HepG2 (cell line): Measurements from ENCODE around the gene ABI3. TPM values are rescaled to one million over a fixed set of nuclear protein-coding genes. Genes with fewer than 3 reads are reported as not detected.

ENCODE experiments used
- CBFB ChIP-seq: sonication (generic); formaldehyde crosslinking; IDR thresholded peaks from 2 replicates; pipeline ENCODE4 v1.4.0; 2020; ENCODE audit warnings: missing genetic modification reagents
- CENPX ChIP-seq: sonication (generic); formaldehyde crosslinking; IDR thresholded peaks from 2 replicates; pipeline ENCODE4 v1.9.0; 2021; ENCODE audit warnings: mild to moderate bottlenecking, missing genetic modification reagents, moderate library complexity
- EZH2 ChIP-seq: conservative IDR thresholded peaks from 2 replicates; pipeline ENCODE4 v1.6.1; 2012; ENCODE audit warnings: mild to moderate bottlenecking, low read depth, low read length, moderate library complexity
- MEF2D ChIP-seq: sonication (generic); formaldehyde crosslinking; IDR thresholded peaks from 2 replicates; pipeline ENCODE4 v1.5.1; 2020; ENCODE audit warnings: mild to moderate bottlenecking, missing genetic modification reagents
- MYC ChIP-seq: sonication (generic); formaldehyde crosslinking; IDR thresholded peaks from 2 replicates; pipeline ENCODE4 v1.9.0; 2021; ENCODE audit warnings: missing genetic modification reagents, borderline replicate concordance
- NCOA2 ChIP-seq: sonication (generic); formaldehyde crosslinking; IDR thresholded peaks from 2 replicates; pipeline ENCODE4 v1.8.0; 2022; ENCODE audit warnings: inconsistent platforms
- NR2F6 ChIP-seq, 2 experiments: IDR thresholded peaks; 2 replicates each; pipeline ENCODE4 v1.6.1; 2016; ENCODE audit warnings: antibody characterized with exemption in 1 of 2, mild to moderate bottlenecking in 1 of 2
- PLRG1 ChIP-seq: fragments of 450-650 bp; conservative IDR thresholded peaks from 2 replicates; pipeline ENCODE4 v1.6.1; 2016
- SP140L ChIP-seq: sonication (generic); formaldehyde crosslinking; IDR thresholded peaks from 2 replicates; pipeline ENCODE4 v1.4.0; 2020; ENCODE audit warnings: missing genetic modification reagents, borderline replicate concordance
- THAP7 ChIP-seq: sonication (generic); formaldehyde crosslinking; IDR thresholded peaks from 2 replicates; pipeline ENCODE4 v1.8.1; 2023; ENCODE audit warnings: mild to moderate bottlenecking, missing genetic modification reagents
- XRCC5 ChIP-seq: fragments of 200-400 bp; formaldehyde crosslinking; optimal IDR thresholded peaks from 2 replicates; pipeline ENCODE3; 2017; ENCODE audit warnings: mild to moderate bottlenecking, low read length
- YEATS4 ChIP-seq: sonication (generic); formaldehyde crosslinking; IDR thresholded peaks from 2 replicates; pipeline ENCODE4 v1.4.0; 2020; ENCODE audit warnings: missing genetic modification reagents, borderline replicate concordance
- ZBTB26 ChIP-seq: IDR thresholded peaks from 2 replicates; pipeline ENCODE4 v1.6.1; 2016; ENCODE audit warnings: missing compliant biosample characterization, missing genetic modification reagents, borderline replicate concordance
- ZFP62 ChIP-seq: sonication (generic); formaldehyde crosslinking; IDR thresholded peaks from 2 replicates; pipeline ENCODE4 v1.4.0; 2020; ENCODE audit warnings: missing genetic modification reagents
- ZNF3 ChIP-seq: IDR thresholded peaks from 2 replicates; pipeline ENCODE4 v1.7.0; 2017; ENCODE audit warnings: inconsistent platforms
- ZNF326 ChIP-seq: sonication (generic); formaldehyde crosslinking; IDR thresholded peaks from 2 replicates; pipeline ENCODE4 v1.4.0; 2020; ENCODE audit warnings: missing genetic modification reagents, borderline replicate concordance
- ZNF329 ChIP-seq: sonication (generic); formaldehyde crosslinking; IDR thresholded peaks from 2 replicates; pipeline ENCODE4 v1.9.0; 2021; ENCODE audit warnings: low read depth, mild to moderate bottlenecking, missing genetic modification reagents
- ZNF883 ChIP-seq: sonication (generic); formaldehyde crosslinking; IDR thresholded peaks from 2 replicates; pipeline ENCODE4 v1.5.1; 2020; ENCODE audit warnings: mild to moderate bottlenecking, missing genetic modification reagents; ENCODE audit errors: not compliant biosample characterization
- polyA plus RNA-seq, 8 experiments: library from polyadenylated mRNA; depleted of rRNA in 3 of 8; stranded (reverse) in 7 of 8; unstranded in 1 of 8; fragments of >200 nt; fragmentation: Illumina TruSeq in 4 of 8; extraction: Trizol in 4 of 8; gene quantifications; 2 replicates each; pipeline versions ENCODE4 v1.2.1 to v1.2.3, GENCODE V29; 2011 to 2016; ENCODE audit warnings: low read depth in 4 of 8, missing spikeins in 1 of 8, mixed read lengths in 1 of 8; ENCODE audit not compliant: insufficient read depth in 1 of 8
- total RNA-seq, 5 experiments: library from RNA; depleted of rRNA; stranded (reverse); fragments of >200 nt; fragmentation: Illumina TruSeq; extraction: Trizol; gene quantifications; 2 replicates each; pipeline ENCODE4 v1.2.3, GENCODE V29; 2016; ENCODE audit warnings: low read depth in 1 of 5
- TF ChIP-seq, protein P1 (sequence below): sonication (generic); formaldehyde crosslinking; IDR thresholded peaks from 2 replicates; pipeline ENCODE4 v1.5.0; 2020; ENCODE audit warnings: missing genetic modification reagents, mild to moderate bottlenecking, borderline replicate concordance
- TF ChIP-seq, protein P2 (sequence below): sonication (generic); formaldehyde crosslinking; IDR thresholded peaks from 2 replicates; pipeline ENCODE4 v1.5.1; 2020; ENCODE audit warnings: missing genetic modification reagents, mild to moderate bottlenecking, borderline replicate concordance
- TF ChIP-seq, protein P3 (sequence below): sonication (generic); formaldehyde crosslinking; IDR thresholded peaks from 2 replicates; pipeline ENCODE4 v1.5.1; 2020; ENCODE audit warnings: mild to moderate bottlenecking, missing genetic modification reagents, moderate library complexity
- TF ChIP-seq, protein P4 (sequence below): sonication (generic); formaldehyde crosslinking; IDR thresholded peaks from 2 replicates; pipeline ENCODE4 v1.4.0; 2020; ENCODE audit warnings: missing genetic modification reagents

ABI3 gene
- total and polyA plus RNA-seq, 2 of the 13 experiments (the other 11 are each of a cell fraction or from before 2014, with no cell fraction given) = not detected

DNA sequence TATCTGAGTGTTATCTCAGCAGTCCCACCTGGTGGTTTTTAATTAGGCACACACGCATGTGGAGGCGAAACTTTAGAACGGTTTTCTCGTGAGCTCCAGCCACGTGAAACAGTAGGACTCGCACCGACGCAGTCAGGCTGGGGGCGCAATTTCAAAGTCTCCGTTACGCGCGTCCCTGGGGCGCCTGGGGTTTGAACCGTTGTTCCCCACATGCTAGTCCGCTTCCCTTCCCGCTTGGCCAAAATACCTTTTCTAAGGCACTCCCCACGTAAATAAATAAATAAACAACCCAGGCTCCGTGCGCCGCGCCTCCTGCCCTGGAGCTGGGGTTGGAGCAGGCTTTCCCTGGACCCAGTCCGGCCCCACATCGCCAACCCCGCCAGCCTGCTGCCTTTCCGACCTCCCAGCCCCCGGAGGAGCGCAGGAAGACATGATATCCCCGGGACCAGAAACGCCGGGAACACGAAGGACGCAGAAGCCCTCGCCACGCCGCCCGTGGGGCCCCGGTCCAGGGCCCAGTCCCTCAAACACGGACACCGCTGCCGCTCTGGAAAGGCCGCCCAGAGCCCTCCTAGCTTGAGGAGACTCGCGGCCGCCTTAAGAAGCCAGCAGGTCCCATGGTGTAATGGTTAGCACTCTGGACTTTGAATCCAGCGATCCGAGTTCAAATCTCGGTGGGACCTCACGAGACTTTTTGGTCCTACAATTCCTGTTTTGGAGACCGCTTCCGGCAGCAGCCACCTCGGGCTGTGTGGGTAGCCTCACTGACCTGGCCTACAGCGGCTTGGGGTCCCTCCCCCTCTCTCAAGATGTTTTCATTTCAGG lies 18.4 kb upstream of the ABI3 start (continued):
- TF ChIP-seq ZBTB26 (CRISPR knock-in tag) = peak; percentile 67
- TF ChIP-seq, protein P1, sequence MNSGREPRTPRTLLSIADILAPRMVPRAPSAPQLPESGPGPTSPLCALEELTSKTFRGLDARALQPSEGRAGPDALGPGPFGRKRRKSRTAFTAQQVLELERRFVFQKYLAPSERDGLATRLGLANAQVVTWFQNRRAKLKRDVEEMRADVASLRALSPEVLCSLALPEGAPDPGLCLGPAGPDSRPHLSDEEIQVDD (CRISPR knock-in tag) = peak; percentile 12; the same call in 1 of the 2 replicates
- peak; percentile 89 for TF ChIP-seq ZFP62 (CRISPR knock-in tag)
- TF ChIP-seq, protein P2, sequence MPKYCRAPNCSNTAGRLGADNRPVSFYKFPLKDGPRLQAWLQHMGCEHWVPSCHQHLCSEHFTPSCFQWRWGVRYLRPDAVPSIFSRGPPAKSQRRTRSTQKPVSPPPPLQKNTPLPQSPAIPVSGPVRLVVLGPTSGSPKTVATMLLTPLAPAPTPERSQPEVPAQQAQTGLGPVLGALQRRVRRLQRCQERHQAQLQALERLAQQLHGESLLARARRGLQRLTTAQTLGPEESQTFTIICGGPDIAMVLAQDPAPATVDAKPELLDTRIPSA (CRISPR knock-in tag) = peak; percentile 71; the same call in 1 of the 2 replicates
- 0 out of 2 replicates have a peak, but pooled peaks have one; percentile 33 for TF ChIP-seq THAP7 (CRISPR knock-in tag)
- TF ChIP-seq, protein P3, sequence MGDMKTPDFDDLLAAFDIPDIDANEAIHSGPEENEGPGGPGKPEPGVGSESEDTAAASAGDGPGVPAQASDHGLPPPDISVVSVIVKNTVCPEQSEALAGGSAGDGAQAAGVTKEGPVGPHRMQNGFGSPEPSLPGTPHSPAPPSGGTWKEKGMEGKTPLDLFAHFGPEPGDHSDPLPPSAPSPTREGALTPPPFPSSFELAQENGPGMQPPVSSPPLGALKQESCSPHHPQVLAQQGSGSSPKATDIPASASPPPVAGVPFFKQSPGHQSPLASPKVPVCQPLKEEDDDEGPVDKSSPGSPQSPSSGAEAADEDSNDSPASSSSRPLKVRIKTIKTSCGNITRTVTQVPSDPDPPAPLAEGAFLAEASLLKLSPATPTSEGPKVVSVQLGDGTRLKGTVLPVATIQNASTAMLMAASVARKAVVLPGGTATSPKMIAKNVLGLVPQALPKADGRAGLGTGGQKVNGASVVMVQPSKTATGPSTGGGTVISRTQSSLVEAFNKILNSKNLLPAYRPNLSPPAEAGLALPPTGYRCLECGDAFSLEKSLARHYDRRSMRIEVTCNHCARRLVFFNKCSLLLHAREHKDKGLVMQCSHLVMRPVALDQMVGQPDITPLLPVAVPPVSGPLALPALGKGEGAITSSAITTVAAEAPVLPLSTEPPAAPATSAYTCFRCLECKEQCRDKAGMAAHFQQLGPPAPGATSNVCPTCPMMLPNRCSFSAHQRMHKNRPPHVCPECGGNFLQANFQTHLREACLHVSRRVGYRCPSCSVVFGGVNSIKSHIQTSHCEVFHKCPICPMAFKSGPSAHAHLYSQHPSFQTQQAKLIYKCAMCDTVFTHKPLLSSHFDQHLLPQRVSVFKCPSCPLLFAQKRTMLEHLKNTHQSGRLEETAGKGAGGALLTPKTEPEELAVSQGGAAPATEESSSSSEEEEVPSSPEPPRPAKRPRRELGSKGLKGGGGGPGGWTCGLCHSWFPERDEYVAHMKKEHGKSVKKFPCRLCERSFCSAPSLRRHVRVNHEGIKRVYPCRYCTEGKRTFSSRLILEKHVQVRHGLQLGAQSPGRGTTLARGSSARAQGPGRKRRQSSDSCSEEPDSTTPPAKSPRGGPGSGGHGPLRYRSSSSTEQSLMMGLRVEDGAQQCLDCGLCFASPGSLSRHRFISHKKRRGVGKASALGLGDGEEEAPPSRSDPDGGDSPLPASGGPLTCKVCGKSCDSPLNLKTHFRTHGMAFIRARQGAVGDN (CRISPR knock-in tag) = peak; percentile 94
- peak; percentile 32; the same call in 1 of the 2 replicates for TF ChIP-seq MEF2D (CRISPR knock-in tag)
- TF ChIP-seq NCOA2 (CRISPR knock-in tag) = peak; percentile 42; the same call in 1 of the 2 replicates
- TF ChIP-seq, protein P4, sequence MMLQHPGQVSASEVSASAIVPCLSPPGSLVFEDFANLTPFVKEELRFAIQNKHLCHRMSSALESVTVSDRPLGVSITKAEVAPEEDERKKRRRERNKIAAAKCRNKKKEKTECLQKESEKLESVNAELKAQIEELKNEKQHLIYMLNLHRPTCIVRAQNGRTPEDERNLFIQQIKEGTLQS (CRISPR knock-in tag) = no peak; the same call in none of the 2 replicates
- TF ChIP-seq SP140L (CRISPR knock-in tag) = no peak
- no peak for TF ChIP-seq EZH2
- no peak for TF ChIP-seq CENPX (CRISPR knock-in tag)
- no peak for TF ChIP-seq ZNF326
- TF ChIP-seq PLRG1 = no peak
- peak; percentile 64; the same call in 1 of the 2 replicates for TF ChIP-seq ZNF329
- peak; percentile 95 for TF ChIP-seq MYC (CRISPR knock-in tag)
- peak; percentile 48 for TF ChIP-seq CBFB
- peak; percentile 59 for TF ChIP-seq XRCC5
- TF ChIP-seq YEATS4 (CRISPR knock-in tag) = peak; percentile 91
- TF ChIP-seq ZNF3 (CRISPR knock-in tag) = 0 out of 2 replicates have a peak, but pooled peaks have one; percentile 16
- TF ChIP-seq NR2F6 (IDR thresholded peaks at IDR 0.05) = peak; percentile 34; the same call in 1 of the 2 replicates
- TF ChIP-seq NR2F6 (CRISPR knock-in tag; IDR thresholded peaks at IDR 0.05) = peak; percentile 65
- TF ChIP-seq ZNF883 (CRISPR knock-in tag) = peak; percentile 75
